Measurements from ENCODE around the gene S1PR2. TPM values are rescaled to one million over a fixed set of nuclear protein-coding genes. Genes with fewer than 3 reads are reported as not detected.
A peak's percentile ranks its signal among the peaks of the same experiment; 100 is the strongest.

S1PR2 gene
- total and polyA plus RNA-seq, 9 donors, result 3.6 to 25.9 (median 7.0) TPM

DNA sequence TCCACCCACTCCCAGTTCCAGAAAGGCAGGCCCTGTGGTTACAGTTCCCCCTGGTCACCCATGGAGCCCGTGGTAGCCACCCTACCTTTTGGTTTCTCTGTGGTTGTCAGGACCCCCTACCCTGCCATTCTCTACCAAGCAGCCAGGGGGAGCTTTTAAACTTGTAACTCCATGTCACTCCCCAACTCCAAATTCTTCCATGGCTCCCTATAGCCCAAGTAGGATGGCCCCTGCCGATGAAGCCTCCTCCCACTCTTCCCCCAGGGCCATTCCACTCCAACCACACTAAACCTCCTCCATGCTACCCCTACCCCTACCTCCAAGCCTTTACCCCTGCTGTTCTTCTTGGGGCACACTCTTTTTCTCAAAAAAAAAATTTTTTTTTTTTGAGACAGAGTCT, 2.2 kb downstream of the S1PR2 start:
- Histone ChIP-seq H3K36me3 (no peaks in the 10 kb centered on the region), H3K4me3 (no peak overlapping the region), H3K4me1 (ENCODE audit: insufficient read depth) (peaks cover 10% of the 10 kb centered on the region), H3K9me3 (no peaks in the 10 kb centered on the region), H3K27me3 (no peaks in the 10 kb centered on the region), H3K27ac (peak overlapping the region in 1 of 2 donors; percentile 55)
- peak in 1 of 5 donors; percentile 39 for DNase-seq
- 40 to 52% (median 42%) methylated on average over 2 of the region's 2 CpGs for WGBS, 3 donors
- intact Hi-C loops (cut with DNase I), result loop anchor here in 1 of 4 donors (10.0 kb wide), 1 partner anchor 114 kb away; the partner anchor contains the start of genes EIF3G and P2RY11
- TF ChIP-seq POLR2A (IDR thresholded peaks at IDR 0.05) (no peak), EP300 (IDR thresholded peaks at IDR 0.05) (no peak)
- TF ChIP-seq, protein P1, sequence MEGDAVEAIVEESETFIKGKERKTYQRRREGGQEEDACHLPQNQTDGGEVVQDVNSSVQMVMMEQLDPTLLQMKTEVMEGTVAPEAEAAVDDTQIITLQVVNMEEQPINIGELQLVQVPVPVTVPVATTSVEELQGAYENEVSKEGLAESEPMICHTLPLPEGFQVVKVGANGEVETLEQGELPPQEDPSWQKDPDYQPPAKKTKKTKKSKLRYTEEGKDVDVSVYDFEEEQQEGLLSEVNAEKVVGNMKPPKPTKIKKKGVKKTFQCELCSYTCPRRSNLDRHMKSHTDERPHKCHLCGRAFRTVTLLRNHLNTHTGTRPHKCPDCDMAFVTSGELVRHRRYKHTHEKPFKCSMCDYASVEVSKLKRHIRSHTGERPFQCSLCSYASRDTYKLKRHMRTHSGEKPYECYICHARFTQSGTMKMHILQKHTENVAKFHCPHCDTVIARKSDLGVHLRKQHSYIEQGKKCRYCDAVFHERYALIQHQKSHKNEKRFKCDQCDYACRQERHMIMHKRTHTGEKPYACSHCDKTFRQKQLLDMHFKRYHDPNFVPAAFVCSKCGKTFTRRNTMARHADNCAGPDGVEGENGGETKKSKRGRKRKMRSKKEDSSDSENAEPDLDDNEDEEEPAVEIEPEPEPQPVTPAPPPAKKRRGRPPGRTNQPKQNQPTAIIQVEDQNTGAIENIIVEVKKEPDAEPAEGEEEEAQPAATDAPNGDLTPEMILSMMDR (IDR thresholded peaks at IDR 0.05), result peak in 2 of 3 donors; percentile 20 to 23

DNA sequence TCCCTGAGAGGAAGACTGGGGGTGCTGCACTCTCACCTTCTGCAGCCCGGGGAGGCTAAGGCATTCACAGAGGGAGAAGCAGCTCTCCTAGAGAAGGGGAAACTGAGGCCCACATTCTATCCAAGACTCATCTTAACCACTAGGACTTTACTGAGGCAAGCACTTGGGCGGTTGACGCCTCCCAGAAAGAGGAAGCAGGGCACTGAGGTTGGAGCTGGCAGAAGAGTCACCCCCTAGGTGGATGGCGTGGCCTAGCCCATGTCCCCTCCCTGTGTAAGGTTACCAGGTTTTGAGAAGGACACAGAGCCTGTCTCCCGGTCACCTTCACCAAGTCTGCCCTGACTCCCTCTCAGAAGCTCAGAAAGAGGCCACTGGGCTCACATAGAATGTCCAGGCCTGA, 2.7 kb downstream of the S1PR2 start:
- peaks cover 10% of the 10 kb centered on the region for H3K4me1 ChIP-seq (ENCODE audit: insufficient read depth)
- 77 to 88% (median 85%) methylated on average over 5 of the region's 5 CpGs for WGBS, 3 donors

DNA sequence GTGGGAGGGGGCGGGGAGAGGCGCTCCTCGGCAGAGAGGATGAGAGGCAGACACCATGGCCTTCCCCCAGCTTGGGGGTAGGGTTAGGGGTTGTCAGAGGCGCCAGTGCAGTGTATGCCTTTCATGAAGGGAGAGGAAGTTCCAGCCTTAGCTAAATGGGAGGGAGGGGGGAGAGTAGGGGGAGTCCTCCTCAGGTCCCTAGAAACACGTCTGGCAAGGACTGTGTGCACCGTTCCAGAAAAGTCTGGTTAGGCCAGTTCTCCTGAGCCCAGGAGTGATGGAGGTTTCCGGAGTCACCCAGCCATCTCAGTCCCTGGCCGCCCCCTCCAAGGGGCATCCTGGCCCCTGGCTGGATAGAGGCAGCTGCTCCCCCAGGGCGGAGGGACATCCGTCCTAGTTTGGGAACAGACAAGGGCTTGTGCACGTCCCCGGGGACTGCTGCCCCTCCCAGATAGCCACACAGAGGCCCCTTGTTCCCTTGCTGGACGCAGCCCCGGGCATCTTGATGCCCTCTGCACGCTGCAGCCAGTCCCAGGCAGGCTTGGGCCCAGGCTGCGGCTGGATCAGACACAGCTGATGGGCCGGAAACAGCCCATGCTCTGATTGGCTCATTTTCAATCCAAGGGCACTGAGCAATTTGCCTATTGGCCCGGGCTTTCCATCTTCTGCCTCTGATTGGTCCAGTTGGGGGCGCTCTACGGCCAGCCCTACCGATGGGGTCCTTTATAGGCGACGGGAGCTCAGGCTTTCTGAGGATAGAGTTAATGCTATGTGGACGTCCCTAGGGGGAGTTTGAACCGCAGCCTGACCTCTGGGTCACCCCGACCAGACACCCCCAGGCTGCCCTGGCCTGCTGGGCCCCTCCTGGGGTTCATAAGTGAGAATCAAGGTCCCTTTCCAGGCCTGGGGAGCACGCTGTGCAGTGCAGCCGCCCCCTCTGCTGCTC, 3.8 kb downstream of the S1PR2 start:
- Histone ChIP-seq H3K27ac (peak overlapping the region; percentile 69 to 81), H3K4me3 (peak overlapping the region; percentile 15), H3K36me3 (no peaks in the 10 kb centered on the region), H3K4me1 (ENCODE audit: insufficient read depth) (peaks cover 10% of the 10 kb centered on the region), H3K9me3 (no peaks in the 10 kb centered on the region), H3K27me3 (no peaks in the 10 kb centered on the region)
- peak in 4 of 5 donors; percentile 42 to 68 (median 51) for DNase-seq
- TF ChIP-seq POLR2A (IDR thresholded peaks at IDR 0.05) (no peak), EP300 (IDR thresholded peaks at IDR 0.05) (no peak)
- TF ChIP-seq, protein P1 (IDR thresholded peaks at IDR 0.05), result no peak
- intact Hi-C loops (cut with DNase I), result loop anchor here in 1 of 4 donors (10.0 kb wide), 1 partner anchor 112 kb away; the partner anchor contains the start of genes EIF3G and P2RY11
- whole genome bisulfite sequencing, 3 donors, result 47 to 56% (median 50%) methylated on average over 26 to 28 of the region's 28 CpGs

More for the DNA sequence above, 2.7 kb downstream of the S1PR2 start:
- no peaks in the 10 kb centered on the region for H3K27me3 ChIP-seq
- peak overlapping the region in 1 of 2 donors; percentile 55 for H3K27ac ChIP-seq
- H3K4me3 ChIP-seq, result no peak overlapping the region
- intact Hi-C loops (cut with DNase I), result loop anchor here in 1 of 4 donors (10.0 kb wide), 1 partner anchor 114 kb away; the partner anchor contains the start of genes EIF3G and P2RY11
- DNase-seq, result no peak
- TF ChIP-seq EP300 (IDR thresholded peaks at IDR 0.05), result no peak
- TF ChIP-seq POLR2A (IDR thresholded peaks at IDR 0.05), result no peak
- TF ChIP-seq, protein P1 (IDR thresholded peaks at IDR 0.05), result no peak
- no peaks in the 10 kb centered on the region for H3K36me3 ChIP-seq
- H3K9me3 ChIP-seq, result no peaks in the 10 kb centered on the region

DNA sequence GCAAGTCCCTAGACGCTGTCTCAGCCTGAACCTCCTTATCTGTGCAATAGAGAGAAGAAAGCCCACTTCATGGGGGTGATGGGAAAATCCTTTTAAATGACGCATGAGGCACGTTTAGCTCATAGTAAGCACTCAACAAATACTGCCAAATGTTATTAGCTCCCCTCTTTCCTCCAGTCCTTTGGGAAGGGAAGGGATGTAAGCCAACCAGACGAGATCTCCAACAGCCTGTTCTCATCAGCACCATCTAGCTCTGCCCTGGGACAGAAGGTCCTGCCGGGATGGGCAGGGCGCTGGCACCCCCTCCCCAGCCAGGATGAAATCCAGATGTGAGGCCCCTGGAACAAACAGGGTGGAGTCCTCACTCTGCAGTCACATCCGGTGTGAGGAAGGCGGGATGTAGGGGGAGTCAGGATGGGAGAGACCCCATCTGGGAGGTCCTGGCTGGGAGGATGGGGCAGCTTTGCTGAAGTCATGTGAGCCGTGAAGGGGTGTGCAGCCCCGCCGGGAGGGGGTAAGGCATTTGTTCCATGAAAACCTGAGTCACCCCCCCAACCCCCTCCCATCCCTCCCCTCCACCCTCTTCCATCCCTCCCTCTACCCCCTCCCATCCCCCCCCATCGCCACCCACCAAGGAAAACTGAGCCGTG, 4.6 kb downstream of the S1PR2 start:
- peaks cover 10% of the 10 kb centered on the region for H3K4me1 ChIP-seq (ENCODE audit: insufficient read depth)
- intact Hi-C loops (cut with DNase I), result loop anchor here in 1 of 4 donors (10.0 kb wide), 1 partner anchor 112 kb away; the partner anchor contains the start of genes EIF3G and P2RY11

More for the DNA sequence above, 4.6 kb downstream of the S1PR2 start:
- Histone ChIP-seq H3K4me3 (peak overlapping the region; percentile 15), H3K27me3 (no peaks in the 10 kb centered on the region), H3K9me3 (no peaks in the 10 kb centered on the region), H3K27ac (peak overlapping the region; percentile 69 to 81), H3K36me3 (no peaks in the 10 kb centered on the region)
- 7 to 10% (median 10%) methylated on average over 13 of the region's 13 CpGs for WGBS, 3 donors
- TF ChIP-seq, protein P1 (IDR thresholded peaks at IDR 0.05), result no peak
- TF ChIP-seq EP300 (IDR thresholded peaks at IDR 0.05), result peak; percentile 77
- DNase-seq, result peak; percentile 82 to 93 (median 92)

All from ovary (tissue), 9 donors.